OCI-LY1 (cell line): ENCODE measurements around the gene POLR1A.

Source experiments
- H2AFZ ChIP-seq: fragments of 200-600 bp; sonication (generic), shearing (Covaris generic); 2 replicates; pipeline ENCODE4 v1.6.0; 2014; ENCODE audit warnings: antibody characterized with exemption, mild to moderate bottlenecking, low read length
- H3F3A ChIP-seq: fragments of 200-600 bp; sonication (generic), shearing (Covaris generic); 2 replicates; pipeline ENCODE4 v1.6.0; 2014; ENCODE audit warnings: mild to moderate bottlenecking, antibody characterized with exemption, low read length, moderate library complexity; ENCODE audit not compliant: insufficient read depth
- H3K27ac ChIP-seq: fragments of 200-600 bp; sonication (generic); 2 replicates; pipeline ENCODE4 v1.5.1; 2014; ENCODE audit warnings: low read length, mixed run types, mild to moderate bottlenecking, low read depth; ENCODE audit not compliant: poor library complexity, severe bottlenecking
- H3K27me3 ChIP-seq: fragments of 200-600 bp; sonication (generic); 2 replicates; pipeline ENCODE4 v1.6.0; 2014; ENCODE audit warnings: antibody characterized with exemption, mild to moderate bottlenecking, low read length, moderate library complexity; ENCODE audit not compliant: insufficient read depth
- H3K36me3 ChIP-seq: fragments of 200-600 bp; sonication (generic); 2 replicates; pipeline ENCODE4 v1.6.1; 2014; ENCODE audit warnings: mild to moderate bottlenecking, antibody characterized with exemption, low read length, moderate library complexity, mixed read lengths; ENCODE audit not compliant: insufficient read depth
- H3K4me1 ChIP-seq: fragments of 200-600 bp; sonication (generic); 2 replicates; pipeline ENCODE4 v1.5.1; 2014; ENCODE audit warnings: mild to moderate bottlenecking, low read length, moderate library complexity; ENCODE audit not compliant: insufficient read depth, severe bottlenecking
- H3K4me2 ChIP-seq: fragments of 200-600 bp; sonication (generic), shearing (Covaris generic); 2 replicates; pipeline ENCODE4 v1.6.1; 2014; ENCODE audit warnings: low read length
- H3K4me3 ChIP-seq: fragments of 200-600 bp; sonication (generic); 2 replicates; pipeline ENCODE4 v1.5.1; 2014; ENCODE audit warnings: low read length, low read depth, mild to moderate bottlenecking, mixed read lengths; ENCODE audit not compliant: poor library complexity, severe bottlenecking
- H3K79me2 ChIP-seq: fragments of 200-600 bp; shearing (Covaris generic); 2 replicates; pipeline ENCODE4 v1.6.1; 2016; ENCODE audit warnings: mixed run types, low read length, mixed read lengths; ENCODE audit not compliant: insufficient read depth
- H3K9ac ChIP-seq: fragments of 200-600 bp; sonication (generic), shearing (Covaris generic); 2 replicates; pipeline ENCODE4 v1.6.1; 2014; ENCODE audit warnings: mild to moderate bottlenecking, low read length, mixed read lengths
- H3K9me2 ChIP-seq: fragments of 200-600 bp; sonication (generic), shearing (Covaris generic); 2 replicates; pipeline ENCODE4 v1.6.1; 2014; ENCODE audit warnings: low read depth, mild to moderate bottlenecking, low read length, mixed read lengths
- H3K9me3 ChIP-seq: fragments of 200-600 bp; shearing (Covaris generic); 2 replicates; pipeline ENCODE4 v1.6.1; 2014; ENCODE audit warnings: low read length, mixed read lengths
- H4K20me1 ChIP-seq: fragments of 200-600 bp; sonication (generic), shearing (Covaris generic); 2 replicates; pipeline ENCODE4 v1.6.0; 2016; ENCODE audit warnings: mild to moderate bottlenecking, low read length; ENCODE audit not compliant: insufficient read depth
- CTCF ChIP-seq: fragments of 200-600 bp; sonication (generic), shearing (Covaris generic); IDR thresholded peaks from 2 replicates; pipeline ENCODE4 v1.5.1; 2017; ENCODE audit warnings: mild to moderate bottlenecking, antibody characterized with exemption, low read length, moderate library complexity, mixed read lengths
- EZH2 ChIP-seq: fragments of 200-600 bp; sonication (generic), shearing (Covaris generic); IDR thresholded peaks from 2 replicates; pipeline ENCODE4 v1.8.0; 2017; ENCODE audit warnings: borderline replicate concordance, mixed run types, mild to moderate bottlenecking, antibody characterized with exemption, low read length, moderate library complexity, mixed read lengths

The POLR1A gene

GRCh38 chr2:86006524-86006923 lies 99.2 kb downstream of the POLR1A start:
- Histone ChIP-seq H4K20me1 (no peaks in the 10 kb centered on the region), H3F3A (no peaks in the 10 kb centered on the region), H2AFZ (no peak overlapping the region), H3K4me1 (no peaks in the 10 kb centered on the region), H3K4me3 (no peak overlapping the region), H3K9me3 (peaks cover 11% of the 10 kb centered on the region), H3K27ac (no peak overlapping the region), H3K79me2 (no peaks in the 10 kb centered on the region), H3K36me3 (no peaks in the 10 kb centered on the region; the same call in 1 of the 2 replicates), H3K27me3 (no peaks in the 10 kb centered on the region; the same call in 1 of the 2 replicates), H3K9me2 (no peaks in the 10 kb centered on the region), H3K4me2 (no peak overlapping the region), H3K9ac (no peak overlapping the region)
- TF ChIP-seq EZH2 (no peak), CTCF (no peak)

GRCh38 chr2:86003967-86004366 lies 101.7 kb downstream of the POLR1A start:
- H3K9me3 ChIP-seq = peaks cover 11% of the 10 kb centered on the region
- no peak for TF ChIP-seq CTCF
- H2AFZ ChIP-seq = no peak overlapping the region
- H3K4me2 ChIP-seq = no peak overlapping the region
- H3K27me3 ChIP-seq = no peaks in the 10 kb centered on the region; the same call in 1 of the 2 replicates
- no peaks in the 10 kb centered on the region for H4K20me1 ChIP-seq
- H3K36me3 ChIP-seq = no peaks in the 10 kb centered on the region; the same call in 1 of the 2 replicates
- peaks cover 8% of the 10 kb centered on the region for H3K4me1 ChIP-seq
- no peak overlapping the region for H3K27ac ChIP-seq
- H3F3A ChIP-seq = no peaks in the 10 kb centered on the region
- H3K9me2 ChIP-seq = no peaks in the 10 kb centered on the region
- H3K9ac ChIP-seq = no peak overlapping the region
- no peaks in the 10 kb centered on the region for H3K79me2 ChIP-seq
- H3K4me3 ChIP-seq = no peak overlapping the region

- no peak overlapping the region for H3K27ac ChIP-seq
These were observed 102.6 kb downstream of the POLR1A start for GRCh38 chr2:86003104-86003503.

More at GRCh38 chr2:86003104-86003503, 102.6 kb downstream of the POLR1A start:
- no peak overlapping the region for H3K4me2 ChIP-seq
- no peaks in the 10 kb centered on the region for H4K20me1 ChIP-seq
- TF ChIP-seq EZH2 = no peak
- TF ChIP-seq CTCF = no peak
- H3K36me3 ChIP-seq = no peaks in the 10 kb centered on the region; the same call in 1 of the 2 replicates
- peaks cover 15% of the 10 kb centered on the region for H3K4me1 ChIP-seq
- no peak overlapping the region for H3K4me3 ChIP-seq
- no peaks in the 10 kb centered on the region for H3F3A ChIP-seq
- no peak overlapping the region for H2AFZ ChIP-seq
- peaks cover 11% of the 10 kb centered on the region for H3K9me3 ChIP-seq
- H3K9ac ChIP-seq = no peak overlapping the region
- H3K9me2 ChIP-seq = no peaks in the 10 kb centered on the region
- no peaks in the 10 kb centered on the region; the same call in 1 of the 2 replicates for H3K27me3 ChIP-seq
- H3K79me2 ChIP-seq = no peaks in the 10 kb centered on the region
